GM21390 (cell line): Measurements from ENCODE around the gene DLX6.

ENCODE experiments used
- ATAC-seq: cut with Tn5 transposase; IDR thresholded peaks from one replicate; pipeline ENCODE4 v1.9.1; 2021; ENCODE audit not compliant: unreplicated experiment

DLX6 gene

GRCh38 chr7:97005183-97006054 is at the start of gene DLX6:
DLX6 (plus strand) TSS chr7:97005553; CDS start chr7:97005978, 425 bp downstream.
- no peak for ATAC-seq

- ATAC-seq: no peak
Measured at GRCh38 chr7:96959135-96959534, 46.2 kb upstream of the DLX6 start.

DNA sequence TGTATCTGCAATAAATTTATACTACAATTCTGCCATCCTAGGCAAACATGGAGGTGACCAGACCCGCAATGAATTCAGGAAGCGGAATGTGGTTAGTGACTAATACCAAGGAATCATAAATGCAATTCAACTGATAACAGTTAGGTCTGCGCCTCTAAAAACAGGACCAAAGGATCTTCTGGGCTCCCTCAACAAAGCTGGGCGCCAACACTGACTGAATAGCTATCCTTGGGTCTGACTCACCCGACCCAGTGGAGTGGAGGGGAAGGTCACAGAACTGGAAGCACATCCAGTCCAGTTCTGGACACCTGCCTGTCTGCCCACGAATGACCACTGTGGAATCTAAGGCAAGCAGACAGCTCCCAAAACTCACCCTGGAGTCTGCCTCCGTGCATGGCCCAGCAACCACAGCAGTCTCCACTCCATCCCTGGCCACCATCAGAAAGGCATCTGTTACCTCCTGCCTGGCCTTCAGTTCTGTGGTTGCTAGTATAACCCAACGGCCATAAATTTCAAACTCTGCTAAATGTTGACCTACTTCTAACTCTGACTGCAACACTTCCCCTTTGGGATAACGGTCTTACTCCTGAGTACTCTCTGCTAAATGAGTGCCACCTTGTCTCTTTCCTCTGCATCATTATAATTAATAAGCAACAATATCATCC is 43.0 kb upstream of the DLX6 start:
- no peak for ATAC-seq

- no peak for ATAC-seq
Measured at GRCh38 chr7:96968981-96969380, 36.4 kb upstream of the DLX6 start.

- no peak for ATAC-seq
Measured at GRCh38 chr7:96970739-96971138, 34.6 kb upstream of the DLX6 start.

- ATAC-seq: no peak
Measured at GRCh38 chr7:96973986-96974385, 31.4 kb upstream of the DLX6 start.

- no peak for ATAC-seq
Measured at GRCh38 chr7:96976106-96976505, 29.2 kb upstream of the DLX6 start.

GRCh38 chr7:96977445-96977844 is 27.9 kb upstream of the DLX6 start:
- ATAC-seq: no peak

- no peak for ATAC-seq
Measured at GRCh38 chr7:96979551-96980276, 25.6 kb upstream of the DLX6 start.

DNA sequence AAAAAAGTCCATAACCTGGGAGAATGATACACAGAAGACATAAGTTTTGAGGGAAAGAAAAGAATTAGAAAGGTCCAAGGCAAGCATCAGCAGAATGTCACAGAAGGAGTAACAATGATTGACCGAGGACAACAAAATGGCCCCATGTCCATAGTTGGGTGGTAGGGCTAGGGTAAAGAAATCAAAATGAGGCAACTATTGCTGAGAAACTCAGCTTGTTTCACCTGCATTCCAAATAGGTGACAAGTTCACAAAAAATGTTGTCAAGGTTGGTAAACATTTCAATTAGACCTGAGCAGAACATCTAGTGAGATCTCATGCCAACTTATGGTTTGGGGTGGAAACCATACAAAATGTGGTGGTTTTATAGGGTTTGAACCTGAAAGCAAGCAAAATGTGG is 22.8 kb upstream of the DLX6 start:
- ATAC-seq: no peak

- ATAC-seq: no peak
Measured at GRCh38 chr7:96985992-96986391, 19.4 kb upstream of the DLX6 start.

DNA sequence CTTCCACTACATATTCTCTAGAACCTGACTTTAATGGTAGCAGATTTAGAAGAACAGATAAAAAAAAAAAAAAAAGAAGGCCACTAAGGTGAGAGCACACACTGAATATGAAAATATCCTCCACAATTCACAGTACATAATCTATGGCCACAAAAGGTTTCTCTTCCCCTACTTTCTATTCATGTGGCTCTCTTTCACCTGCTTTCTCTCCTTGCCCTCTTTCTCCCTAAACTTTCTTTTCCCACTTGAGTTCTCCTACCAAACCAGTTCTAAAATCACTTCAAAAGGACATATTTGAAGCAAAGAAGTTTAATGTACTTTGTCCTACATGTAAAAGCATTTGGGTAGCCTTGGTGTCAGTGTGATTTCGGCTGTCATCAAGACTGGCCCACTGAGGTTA is 18.5 kb upstream of the DLX6 start:
- ATAC-seq: no peak

GRCh38 chr7:96987719-96988118 is 17.6 kb upstream of the DLX6 start:
- ATAC-seq: no peak

- ATAC-seq: no peak
Measured at GRCh38 chr7:96989241-96989858, 16.0 kb upstream of the DLX6 start.

- ATAC-seq: no peak
Measured at GRCh38 chr7:96989859-96990317, 15.5 kb upstream of the DLX6 start.

GRCh38 chr7:96991546-96992191 is 13.7 kb upstream of the DLX6 start:
- ATAC-seq: no peak

DNA sequence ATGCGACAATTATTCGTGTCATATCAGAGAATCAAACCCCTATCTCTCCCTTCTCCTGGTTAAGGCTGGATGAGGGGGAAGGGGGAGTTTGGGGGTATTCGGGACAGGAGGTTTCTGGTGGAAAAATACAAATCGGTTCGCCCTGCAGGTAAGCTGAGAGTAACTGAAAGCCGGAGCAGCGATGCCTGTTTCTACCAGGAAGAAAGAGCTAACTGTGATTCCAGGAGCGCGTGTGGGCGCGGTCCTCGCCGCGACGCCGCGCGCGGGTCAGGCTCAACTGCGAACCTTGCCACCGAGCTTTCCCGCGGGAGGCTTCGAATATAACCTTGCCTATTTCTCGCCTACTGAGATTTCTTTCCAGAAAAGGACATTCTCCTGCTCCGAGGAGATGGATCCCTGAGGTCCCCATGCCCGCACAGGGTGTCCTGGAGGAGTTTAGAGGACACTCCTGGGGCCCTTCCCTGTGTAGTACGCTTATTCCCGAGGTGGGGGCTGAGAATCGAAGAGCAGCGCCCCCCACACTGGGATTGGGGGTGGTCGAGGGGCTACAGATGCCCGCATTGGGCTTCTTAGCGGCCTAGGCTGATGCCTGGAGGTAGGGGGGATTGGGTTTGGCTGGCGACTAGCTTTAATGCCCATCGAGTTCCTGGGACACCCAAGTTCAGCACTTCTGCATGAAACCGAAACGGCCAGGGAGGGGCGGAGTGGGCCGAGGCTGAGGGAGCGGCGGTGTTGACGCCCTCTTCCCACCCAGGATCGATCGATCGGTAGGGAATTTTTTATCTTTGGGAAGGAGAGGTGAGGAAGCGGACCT is 13.0 kb upstream of the DLX6 start:
- no peak for ATAC-seq

DNA sequence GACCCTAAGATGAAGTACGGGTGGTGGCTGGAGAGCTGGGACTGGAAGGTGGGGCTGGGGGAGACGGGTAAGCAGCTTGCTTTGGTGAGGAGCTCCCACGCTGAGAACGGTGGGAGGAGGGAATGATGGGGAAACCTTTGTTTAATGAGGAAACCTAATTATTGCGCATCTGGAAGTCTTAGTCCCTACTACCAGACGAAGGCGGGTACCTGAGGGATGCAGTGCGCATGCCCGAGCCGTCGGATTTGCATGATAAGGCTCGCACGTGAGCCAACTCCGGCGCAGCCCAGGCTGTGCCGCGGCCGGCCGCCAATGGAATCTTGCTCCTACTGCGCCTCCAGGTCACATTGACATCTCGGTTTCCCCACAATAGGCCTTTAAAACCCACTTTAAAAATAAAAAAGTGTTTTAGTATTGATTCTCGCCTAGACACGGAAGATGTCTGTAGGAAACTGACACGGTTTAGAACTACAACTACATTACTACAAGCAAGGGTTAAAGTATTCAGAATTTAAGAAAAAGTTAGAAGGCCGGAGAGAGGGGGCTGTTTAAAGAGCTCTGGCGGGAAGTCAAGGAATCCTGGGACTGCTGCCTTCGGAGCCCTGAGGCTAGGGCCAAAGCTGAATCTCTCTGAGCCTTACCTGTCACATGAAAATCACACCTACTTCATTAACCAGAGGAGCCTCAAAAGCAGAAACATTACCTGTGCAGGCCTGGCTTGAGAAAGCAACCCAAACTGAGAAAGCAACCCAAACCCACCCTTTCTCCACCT is 12.1 kb upstream of the DLX6 start:
- no peak for ATAC-seq

DNA sequence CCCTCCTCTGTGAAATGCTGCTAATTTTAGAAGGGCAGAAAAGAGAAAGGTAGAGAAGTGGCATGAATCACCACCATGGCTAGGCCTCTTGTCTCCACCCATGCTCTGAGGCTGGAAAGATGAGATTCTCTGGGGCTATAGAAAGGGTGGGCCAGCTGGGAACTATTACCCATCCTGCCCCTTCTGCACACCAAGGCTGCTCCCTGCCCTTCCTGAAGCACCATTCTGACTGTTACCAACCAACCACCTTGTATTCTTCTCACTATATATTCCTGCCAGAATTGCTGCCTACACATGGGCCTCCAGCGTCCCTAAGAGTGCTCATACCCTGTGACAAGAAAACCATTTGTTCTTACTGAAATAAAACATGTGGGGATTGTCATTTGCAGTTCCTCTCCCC is 11.4 kb upstream of the DLX6 start:
- no peak for ATAC-seq
